SU-DHL-6 (cell line): ENCODE data around the gene XRCC1.

ENCODE experiments used
- H2AFZ ChIP-seq: fragments of 200-600 bp; sonication (generic); 2 replicates; pipeline ENCODE4 v1.6.1; 2014; ENCODE audit warnings: low read depth, mild to moderate bottlenecking, moderate library complexity, mixed read lengths, antibody characterized with exemption, low read length; ENCODE audit not compliant: severe bottlenecking
- H3F3A ChIP-seq: fragments of 200-600 bp; shearing (Covaris generic); 2 replicates; pipeline ENCODE4 v1.6.0; 2016; ENCODE audit warnings: antibody characterized with exemption, mild to moderate bottlenecking; ENCODE audit not compliant: insufficient read depth
- H3K27ac ChIP-seq: fragments of 200-600 bp; sonication (generic); 2 replicates; pipeline ENCODE4 v1.5.1; 2016; ENCODE audit warnings: low read depth, mild to moderate bottlenecking, low read length, moderate library complexity, mixed read lengths
- H3K27me3 ChIP-seq: fragments of 200-600 bp; sonication (generic), shearing (Covaris generic); 2 replicates; pipeline ENCODE4 v1.6.0; 2014; ENCODE audit warnings: mild to moderate bottlenecking, low read length
- H3K36me3 ChIP-seq: fragments of 200-600 bp; sonication (generic); 2 replicates; pipeline ENCODE4 v1.6.1; 2014; ENCODE audit warnings: mild to moderate bottlenecking, low read length, mixed read lengths
- H3K4me2 ChIP-seq: fragments of 300-600, 200-600 bp; shearing (Covaris generic), sonication (generic); 2 replicates; pipeline ENCODE4 v1.6.0; 2014; ENCODE audit warnings: low read length, low read depth, mild to moderate bottlenecking; ENCODE audit not compliant: poor library complexity, severe bottlenecking
- H3K4me3 ChIP-seq: fragments of 200-600 bp; sonication (generic); 2 replicates; pipeline ENCODE4 v1.5.1; 2014; ENCODE audit warnings: antibody characterized with exemption, low read length, mild to moderate bottlenecking, mixed read lengths; ENCODE audit not compliant: insufficient read depth, poor library complexity, severe bottlenecking
- H3K79me2 ChIP-seq: fragments of 200-600 bp; sonication (generic); 2 replicates; pipeline ENCODE4 v1.6.1; 2014; ENCODE audit warnings: mild to moderate bottlenecking, low read length, moderate library complexity; ENCODE audit not compliant: insufficient read depth
- H3K9ac ChIP-seq: fragments of 200-600 bp; sonication (generic); 2 replicates; pipeline ENCODE4 v1.7.0; 2014; ENCODE audit warnings: mild to moderate bottlenecking, low read length
- H3K9me2 ChIP-seq: fragments of 200-600 bp; sonication (generic); replicated peaks from 2 replicates; pipeline ENCODE4 v1.6.1; 2014; ENCODE audit warnings: low read length; ENCODE audit not compliant: insufficient read depth
- H3K9me3 ChIP-seq: fragments of 200-600 bp; sonication (generic); 2 replicates; pipeline ENCODE4 v1.6.1; 2014; ENCODE audit warnings: low read length, mixed read lengths; ENCODE audit not compliant: insufficient read depth
- H4K20me1 ChIP-seq: fragments of 200-600 bp; sonication (generic); 2 replicates; pipeline ENCODE4 v1.6.1; 2014; ENCODE audit warnings: low read depth, mild to moderate bottlenecking, antibody characterized with exemption, low read length, moderate library complexity, mixed read lengths
- EZH2phosphoT487 ChIP-seq: fragments of 200-600 bp; sonication (generic), shearing (Covaris generic); conservative IDR thresholded peaks from 2 replicates; pipeline ENCODE4 v1.6.1; 2018; ENCODE audit warnings: mild to moderate bottlenecking, antibody characterized with exemption, low read length, moderate library complexity, mixed read lengths
- TF ChIP-seq, protein P1 (sequence below): fragments of 200-600 bp; sonication (generic); IDR thresholded peaks from one replicate; pipeline ENCODE4 v1.5.1; 2017; ENCODE audit warnings: antibody characterized with exemption, mild to moderate bottlenecking, low read length, moderate library complexity; ENCODE audit not compliant: insufficient read depth, poor library complexity, severe bottlenecking

XRCC1 gene

GRCh38 chr19:43597876-43598275 lies 22.5 kb upstream of the XRCC1 start:
- no peak overlapping the region for H2AFZ ChIP-seq
- H3K9ac ChIP-seq: peak overlapping the region; percentile 79
- no peaks in the 10 kb centered on the region for H3K27me3 ChIP-seq
- peaks cover 15% of the 10 kb centered on the region for H3K79me2 ChIP-seq
- peaks cover 8% of the 10 kb centered on the region; the same call in 1 of the 2 replicates for H3F3A ChIP-seq
- no peaks in the 10 kb centered on the region for H3K9me3 ChIP-seq
- peak overlapping the region; percentile 81 for H3K4me2 ChIP-seq
- no peaks in the 10 kb centered on the region for H4K20me1 ChIP-seq
- no peaks in the 10 kb centered on the region for H3K36me3 ChIP-seq
- TF ChIP-seq, protein P1, sequence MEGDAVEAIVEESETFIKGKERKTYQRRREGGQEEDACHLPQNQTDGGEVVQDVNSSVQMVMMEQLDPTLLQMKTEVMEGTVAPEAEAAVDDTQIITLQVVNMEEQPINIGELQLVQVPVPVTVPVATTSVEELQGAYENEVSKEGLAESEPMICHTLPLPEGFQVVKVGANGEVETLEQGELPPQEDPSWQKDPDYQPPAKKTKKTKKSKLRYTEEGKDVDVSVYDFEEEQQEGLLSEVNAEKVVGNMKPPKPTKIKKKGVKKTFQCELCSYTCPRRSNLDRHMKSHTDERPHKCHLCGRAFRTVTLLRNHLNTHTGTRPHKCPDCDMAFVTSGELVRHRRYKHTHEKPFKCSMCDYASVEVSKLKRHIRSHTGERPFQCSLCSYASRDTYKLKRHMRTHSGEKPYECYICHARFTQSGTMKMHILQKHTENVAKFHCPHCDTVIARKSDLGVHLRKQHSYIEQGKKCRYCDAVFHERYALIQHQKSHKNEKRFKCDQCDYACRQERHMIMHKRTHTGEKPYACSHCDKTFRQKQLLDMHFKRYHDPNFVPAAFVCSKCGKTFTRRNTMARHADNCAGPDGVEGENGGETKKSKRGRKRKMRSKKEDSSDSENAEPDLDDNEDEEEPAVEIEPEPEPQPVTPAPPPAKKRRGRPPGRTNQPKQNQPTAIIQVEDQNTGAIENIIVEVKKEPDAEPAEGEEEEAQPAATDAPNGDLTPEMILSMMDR: no peak
- TF ChIP-seq EZH2phosphoT487: no peak
- no peaks in the 10 kb centered on the region for H3K9me2 ChIP-seq
- no peak overlapping the region for H3K27ac ChIP-seq
- H3K4me3 ChIP-seq: peak overlapping the region; percentile 81

DNA sequence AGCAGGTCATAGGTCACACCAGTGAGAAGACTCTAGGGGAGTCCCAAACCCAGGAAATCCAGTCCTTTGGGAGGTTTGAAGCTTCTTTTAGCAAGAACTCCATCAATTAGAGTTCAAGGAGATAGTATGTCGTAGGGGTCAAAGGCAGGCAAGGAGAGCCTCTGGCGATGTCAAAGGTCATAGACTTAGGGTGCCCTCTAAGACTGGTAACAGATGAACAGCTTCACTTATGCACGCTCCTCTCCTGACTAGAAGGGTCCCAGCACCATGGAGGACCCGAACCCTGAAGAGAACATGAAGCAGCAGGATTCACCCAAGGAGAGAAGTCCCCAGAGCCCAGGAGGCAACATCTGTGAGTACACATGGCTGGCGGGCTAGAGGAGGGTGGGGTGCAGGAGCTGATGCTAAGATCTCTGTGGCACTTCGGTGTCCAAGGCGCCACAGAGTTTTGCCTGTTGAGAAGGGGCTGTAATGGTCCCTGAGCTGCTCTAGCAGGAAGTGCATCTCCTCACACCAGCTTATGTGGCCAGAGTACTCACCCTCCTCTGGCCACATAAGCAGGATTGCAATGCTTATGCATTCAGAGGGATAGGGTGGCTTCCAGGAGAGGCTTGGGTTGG lies 21.6 kb upstream of the XRCC1 start:
- Histone ChIP-seq H3K27me3 (no peaks in the 10 kb centered on the region), H4K20me1 (no peaks in the 10 kb centered on the region), H3K4me2 (peak overlapping the region; percentile 81), H3K36me3 (no peaks in the 10 kb centered on the region), H3K27ac (peak overlapping the region; percentile 79), H3K79me2 (peaks cover 15% of the 10 kb centered on the region), H3K4me3 (peak overlapping the region; percentile 81), H3K9me3 (no peaks in the 10 kb centered on the region), H3K9me2 (no peaks in the 10 kb centered on the region), H2AFZ (peak overlapping the region; percentile 88), H3F3A (peaks cover 8% of the 10 kb centered on the region; the same call in 1 of the 2 replicates), H3K9ac (peak overlapping the region; percentile 79)
- TF ChIP-seq EZH2phosphoT487: no peak
- TF ChIP-seq, protein P1: no peak

GRCh38 chr19:43595999-43596841 lies 20.9 kb upstream of the XRCC1 start, which contains the start of the genes IRGQ and ZNF576:
Gene IRGQ, minus strand, starts transcription at chr19:43596134. Its CDS starts 796 bp downstream, at chr19:43595338.
Gene ZNF576, plus strand, starts transcription at chr19:43596595. Its CDS starts 514 bp downstream, at chr19:43597109.
- TF ChIP-seq, protein P1: no peak
- no peak for TF ChIP-seq EZH2phosphoT487
- H3K27ac ChIP-seq: peak within 1 kb of the TSS; percentile 79
- H3K9me2 ChIP-seq: no peaks in the 10 kb centered on the region
- H3K27me3 ChIP-seq: no peaks in the 10 kb centered on the region
- no peaks in the 10 kb centered on the region for H3K9me3 ChIP-seq
- H4K20me1 ChIP-seq: no peaks in the 10 kb centered on the region
- no peaks in the 10 kb centered on the region for H3K36me3 ChIP-seq
- H3K4me3 ChIP-seq: peak within 1 kb of the TSS; percentile 96
- peak within 1 kb of the TSS; percentile 79 for H3K9ac ChIP-seq
- H2AFZ ChIP-seq: peak within 1 kb of the TSS; percentile 88
- H3K79me2 ChIP-seq: peaks cover 15% of the 10 kb centered on the region
- peaks cover 3% of the 10 kb centered on the region; the same call in 1 of the 2 replicates for H3F3A ChIP-seq
- H3K4me2 ChIP-seq: peak within 1 kb of the TSS; percentile 89
